Stimulated activated CD4-positive, alpha-beta T cell treated with anti-CD3 and anti-CD28 coated beads, Interleukin-2, amount 100 ng/mL, for 4 hours (primary cell): ENCODE measurements around the gene RNASE9.
"Not testable (repeated sequence)": the region's sequence is repeated elsewhere in the genome, so short reads cannot be mapped to it uniquely, and the experiment has no call there.

Source experiments
- DNase-seq: peaks from one replicate; pipeline ENCODE4 v3.0.0-alpha.2; 2020; ENCODE audit warnings: low read depth

Gene RNASE9

GRCh38 chr14:20572382-20572990 is 11.6 kb upstream of the RNASE9 start:
- DNase-seq, result not testable (repeated sequence)

DNA sequence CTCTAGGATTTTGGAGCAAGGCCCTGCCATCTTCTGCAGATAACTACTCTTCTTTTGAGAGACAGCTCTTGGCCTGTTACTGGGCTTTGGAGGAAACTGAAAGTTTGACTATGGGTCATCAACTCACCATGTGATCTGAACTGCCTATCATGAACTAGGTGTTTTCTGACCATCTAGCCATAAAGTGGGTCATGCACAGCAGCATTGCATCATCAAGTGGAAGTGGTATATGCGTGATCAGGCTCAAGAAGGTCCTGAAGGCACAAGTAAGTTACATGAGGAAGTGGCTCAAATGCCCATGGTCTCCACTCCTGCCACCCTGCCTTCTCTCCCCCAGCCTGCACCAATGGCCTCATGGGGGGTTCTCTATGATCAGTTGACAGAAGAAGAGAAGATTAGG is 9.9 kb upstream of the RNASE9 start:
- DNase-seq, result not testable (repeated sequence)

DNA sequence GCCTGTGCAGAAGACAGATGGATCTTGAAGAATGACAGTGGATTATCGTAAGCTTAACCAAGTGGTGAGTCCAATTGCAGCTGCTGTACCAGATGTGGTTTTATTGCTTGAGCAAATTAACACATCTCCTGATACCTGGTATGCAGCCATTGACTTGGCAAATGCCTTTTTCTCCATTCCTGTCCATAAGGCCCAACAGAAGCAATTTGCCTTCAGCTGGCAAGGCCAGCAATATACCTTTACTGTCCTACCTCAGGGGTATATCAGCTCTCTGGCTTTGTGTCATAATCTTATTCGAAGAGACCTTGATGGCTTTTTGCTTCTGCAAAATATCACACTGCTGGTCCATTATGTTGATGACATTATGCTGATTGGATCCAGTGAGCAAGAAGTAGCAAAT is 9.0 kb upstream of the RNASE9 start:
- DNase-seq, result not testable (repeated sequence)

DNA sequence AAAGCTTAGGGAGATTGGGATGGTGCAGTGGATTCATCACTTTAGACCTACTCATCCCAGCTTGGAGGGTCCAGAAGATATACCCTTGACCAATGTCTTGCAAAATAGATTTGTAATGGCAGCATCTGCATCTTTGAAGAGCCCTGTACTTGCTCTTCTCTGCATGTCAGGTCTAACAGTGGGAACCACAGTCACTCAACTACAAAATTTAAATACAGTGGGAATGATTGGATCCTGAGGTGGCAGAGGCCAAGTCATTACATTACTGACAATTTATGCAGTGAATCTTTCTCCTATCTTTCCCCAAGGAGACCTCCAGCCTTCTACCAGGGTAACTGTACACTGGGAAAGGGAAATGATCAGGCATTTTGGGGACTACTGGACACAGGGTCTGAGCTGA is 8.2 kb upstream of the RNASE9 start:
- no peak for DNase-seq

DNA sequence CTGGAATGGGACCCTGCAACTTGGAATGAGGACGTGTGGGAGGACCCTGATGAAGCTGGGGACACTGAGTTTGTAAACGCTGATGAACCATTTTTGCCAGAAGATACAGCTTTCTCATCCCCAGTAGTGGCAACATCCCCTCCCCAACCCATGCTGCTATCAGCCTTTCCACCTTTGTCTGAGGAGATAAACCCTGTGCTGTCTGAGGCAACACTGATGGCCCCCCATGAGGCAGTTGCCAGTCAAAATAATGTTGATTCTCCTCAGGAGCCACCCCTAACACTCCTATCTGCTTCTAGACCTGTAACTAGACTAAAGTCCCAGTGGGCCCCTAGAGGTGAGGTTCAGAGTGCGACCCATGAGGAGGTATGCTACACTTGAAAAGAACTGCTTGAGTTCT is 7.5 kb upstream of the RNASE9 start:
- DNase-seq, result no peak

DNA sequence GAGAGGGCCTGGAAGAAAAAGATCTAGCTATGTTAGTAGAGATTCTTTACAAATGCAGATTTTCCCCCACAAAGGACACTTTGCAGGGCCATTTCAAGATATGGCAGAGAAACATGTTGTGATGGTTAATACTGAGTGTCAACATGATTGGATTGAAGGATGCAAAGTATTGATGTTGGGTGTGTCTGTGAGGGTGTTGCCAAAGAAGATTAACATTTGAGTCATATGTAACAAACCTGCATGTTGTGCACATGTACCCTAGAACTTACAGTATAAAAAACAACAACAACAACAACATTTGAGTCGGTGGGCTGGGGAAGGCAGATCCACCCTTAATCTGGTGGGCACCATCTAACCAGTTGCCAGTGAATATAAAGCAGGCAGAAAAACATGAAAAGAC is 6.4 kb upstream of the RNASE9 start:
- DNase-seq, result not testable (repeated sequence)

DNA sequence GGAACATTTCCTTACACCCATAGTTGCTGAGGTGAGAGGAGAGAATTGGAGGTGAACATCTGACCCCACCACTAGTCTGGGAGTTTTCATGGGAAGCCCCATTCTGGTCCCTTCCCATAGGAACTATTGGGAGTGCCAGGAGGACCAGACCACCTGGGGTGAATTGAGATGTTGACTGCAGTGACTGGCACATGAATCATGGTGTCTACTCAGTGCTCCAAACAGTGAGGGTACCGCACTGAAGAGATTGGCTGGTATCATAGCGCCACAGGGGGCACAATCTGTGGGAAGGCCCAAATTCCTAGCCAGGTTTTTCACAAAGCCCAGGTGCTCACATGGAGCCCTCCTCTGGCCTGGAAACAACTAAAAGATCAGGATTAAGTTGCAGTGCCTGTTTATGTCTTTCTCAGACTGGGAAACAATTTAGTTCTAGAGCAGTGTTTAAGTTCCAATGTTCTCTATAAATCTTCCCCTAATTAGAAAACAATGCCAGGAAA is 3.7 kb upstream of the RNASE9 start:
- no peak for DNase-seq

GRCh38 chr14:20563971-20564370 is 3.1 kb upstream of the RNASE9 start:
- no peak for DNase-seq

GRCh38 chr14:20559461-20559904 is 1.4 kb downstream of the RNASE9 start:
- DNase-seq, result no peak

- DNase-seq, result no peak
These were observed 3.7 kb downstream of the RNASE9 start for GRCh38 chr14:20557212-20557542.

GRCh38 chr14:20556500-20557211 is 4.2 kb downstream of the RNASE9 start:
- no peak for DNase-seq

DNA sequence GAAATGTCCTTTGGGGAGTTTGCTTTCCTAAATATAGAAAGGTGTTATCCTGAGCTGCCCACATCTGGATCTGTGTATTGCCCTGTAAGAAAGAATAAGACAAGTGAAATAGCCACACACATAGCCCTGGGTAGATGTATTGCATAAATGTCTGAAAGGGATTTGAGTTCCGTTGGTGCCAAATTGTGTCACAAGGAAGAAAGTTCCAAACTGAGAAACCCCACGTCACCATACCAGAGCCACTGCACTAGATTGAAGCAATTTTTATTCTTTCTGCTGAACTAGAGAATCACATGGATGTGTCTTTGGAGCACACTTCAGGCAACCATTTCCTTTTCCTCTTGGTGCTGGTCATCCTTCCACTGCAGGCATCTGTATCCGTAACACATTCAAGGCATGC is 5.0 kb downstream of the RNASE9 start:
- no peak for DNase-seq

DNA sequence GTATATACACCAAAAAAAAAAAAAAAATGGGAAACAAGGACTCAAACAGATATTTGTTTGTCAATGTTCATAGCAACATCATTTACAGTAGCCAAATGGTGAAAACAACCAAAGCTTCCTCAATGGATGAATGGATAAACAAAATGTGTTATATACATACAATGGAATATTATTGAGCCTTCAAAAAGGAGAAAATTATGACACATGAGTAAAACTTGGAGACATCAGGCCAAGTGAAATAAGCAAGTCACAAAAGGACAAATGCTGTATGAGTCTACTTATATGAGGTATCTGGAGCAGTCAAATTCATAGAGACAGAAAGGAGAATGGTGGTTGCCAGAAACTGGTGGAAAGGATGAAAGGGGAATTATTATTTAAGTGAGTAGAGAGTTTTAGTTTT is 7.8 kb downstream of the RNASE9 start:
- DNase-seq, result no peak

DNA sequence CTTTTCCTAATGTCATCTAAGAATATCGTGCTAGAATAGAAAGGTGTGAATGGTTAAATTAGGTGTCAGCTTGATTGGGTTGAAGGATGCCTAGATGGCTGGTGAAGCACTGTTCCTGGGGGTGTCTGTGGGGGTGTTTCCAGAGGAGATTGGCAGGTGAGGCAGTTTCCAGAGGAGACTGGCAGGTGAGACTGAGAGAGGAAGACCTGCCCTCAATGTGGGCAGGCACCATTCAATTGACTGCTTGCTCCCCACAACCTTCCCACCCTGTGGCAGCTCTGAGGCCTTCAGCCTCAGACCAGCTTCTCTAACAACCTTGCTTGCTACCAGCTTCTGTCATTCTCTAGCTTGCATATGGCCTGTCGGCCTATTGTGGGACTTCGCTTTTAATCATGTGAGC is 9.2 kb downstream of the RNASE9 start:
- DNase-seq, result no peak

GRCh38 chr14:20550926-20551325 is 9.9 kb downstream of the RNASE9 start:
- DNase-seq, result no peak

- DNase-seq, result no peak
These were observed 12.3 kb downstream of the RNASE9 start for GRCh38 chr14:20548414-20549158.

- DNase-seq, result no peak
These were observed 14.0 kb downstream of the RNASE9 start for GRCh38 chr14:20546877-20547276.

GRCh38 chr14:20539906-20540305 is 20.9 kb downstream of the RNASE9 start:
- no peak for DNase-seq

DNA sequence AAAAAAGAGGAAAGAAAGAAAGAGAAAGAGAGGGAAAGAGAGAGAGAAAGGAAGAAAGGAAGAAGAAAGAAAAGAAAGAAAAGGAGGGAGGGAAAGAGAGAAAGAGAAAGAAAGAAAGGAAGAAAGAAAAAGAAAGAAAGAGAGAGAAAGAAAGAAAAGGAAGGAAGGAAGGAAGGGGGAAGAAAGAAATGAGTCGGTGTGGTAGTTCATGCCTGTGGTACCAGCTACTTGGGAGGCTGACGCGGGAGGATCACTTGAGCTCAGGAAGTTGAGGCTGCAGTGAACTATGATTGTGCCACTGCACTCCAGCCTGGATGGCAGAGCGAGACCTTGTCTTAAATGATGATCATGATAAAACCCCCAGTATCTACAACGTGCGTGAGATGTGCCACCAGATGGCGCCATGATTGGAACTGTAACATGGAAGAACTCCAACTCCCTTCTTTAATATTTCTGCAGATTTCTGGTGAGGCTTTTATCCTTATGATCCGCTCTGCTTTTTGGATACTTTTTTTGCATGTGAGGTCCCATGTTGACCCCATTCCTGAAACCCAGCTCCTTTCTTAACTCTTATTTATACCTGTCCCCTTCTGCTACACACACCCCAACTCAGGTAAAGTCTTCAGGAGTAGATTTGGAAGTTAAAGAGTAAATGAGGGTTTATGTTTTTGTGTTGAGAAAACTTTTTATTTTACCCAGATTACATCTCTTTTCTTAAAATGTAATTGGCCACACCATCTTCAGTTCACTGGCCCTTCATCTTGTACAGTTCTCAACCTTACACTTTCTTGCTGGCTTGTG is 29.9 kb downstream of the RNASE9 start:
- DNase-seq, result peak; percentile 55

GRCh38 chr14:20529806-20530205 is 31.0 kb downstream of the RNASE9 start:
- DNase-seq, result no peak

GRCh38 chr14:20524027-20524426 is 36.8 kb downstream of the RNASE9 start:
- no peak for DNase-seq

- DNase-seq, result no peak
These were observed 38.5 kb downstream of the RNASE9 start for GRCh38 chr14:20522332-20522731.
